Measurements from ENCODE around the gene XAGE1B. TPM values are rescaled to one million over a fixed set of nuclear protein-coding genes. Genes with fewer than 3 reads are reported as not detected.
"Not testable (repeated sequence)": the region's sequence is repeated elsewhere in the genome, so short reads cannot be mapped to it uniquely, and the experiment has no call there.

The XAGE1B gene
- not detected for polyA plus RNA-seq
- long read RNA-seq, donor 1 = 0 reads
- long read RNA-seq, donor 2 = 0 reads
- long read RNA-seq, donor 3 = 0 reads
- long read RNA-seq, donor 4 = 0 reads
- long read RNA-seq, donor 5 = 0 reads
- long read RNA-seq, donor 6 = 0 reads
- long read RNA-seq, donor 7 = 0 reads
- long read RNA-seq, donor 8 = 0 reads
- long read RNA-seq, donor 9 = 0 reads
- long read RNA-seq, donor 10 = 0 reads
- long read RNA-seq, donor 11 = 0 reads

- not testable (repeated sequence) for H3K27me3 ChIP-seq (ENCODE audit: control insufficient read depth, insufficient read depth, low read length); H3K36me3 ChIP-seq (ENCODE audit: control insufficient read depth, insufficient read depth, low read length); H3K9me3 ChIP-seq (ENCODE audit: control insufficient read depth, low read depth, low read length); H3K4me3 ChIP-seq (ENCODE audit: low read length); H3K27ac ChIP-seq (ENCODE audit: low read length); DNase-seq; H3K4me1 ChIP-seq (ENCODE audit: control insufficient read depth, insufficient read depth, low read length)
- WGBS (ENCODE audit: insufficient coverage, low lambda C conversion rate) = no CpG with 5 or more reads among the region's 18 CpGs
Observed at GRCh38 chrX:52516987-52517325, at the start of gene XAGE1B. Gene XAGE1B (minus strand): TSS chrX:52517063. CDS start chrX:52515527, 1,536 bp downstream.

GRCh38 chrX:52563105-52563504 is 46.2 kb upstream of the XAGE1B start:
- H3K9me3 ChIP-seq (ENCODE audit: control insufficient read depth, low read depth, low read length) = no peaks in the 10 kb centered on the region
- no CpG with 5 or more reads among the region's 10 CpGs for WGBS (ENCODE audit: insufficient coverage, low lambda C conversion rate)
- no peaks in the 10 kb centered on the region for H3K36me3 ChIP-seq (ENCODE audit: control insufficient read depth, insufficient read depth, low read length)
- DNase-seq = no peak
- no peaks in the 10 kb centered on the region for H3K27me3 ChIP-seq (ENCODE audit: control insufficient read depth, insufficient read depth, low read length)
- no peaks in the 10 kb centered on the region for H3K4me1 ChIP-seq (ENCODE audit: control insufficient read depth, insufficient read depth, low read length)
- no peak overlapping the region for H3K4me3 ChIP-seq (ENCODE audit: low read length)
- no peak overlapping the region for H3K27ac ChIP-seq (ENCODE audit: low read length)

- no peak overlapping the region for H3K27ac ChIP-seq (ENCODE audit: low read length)
- DNase-seq = no peak
- WGBS (ENCODE audit: insufficient coverage, low lambda C conversion rate) = no CpG with 5 or more reads among the region's 3 CpGs
- H3K36me3 ChIP-seq (ENCODE audit: control insufficient read depth, insufficient read depth, low read length) = no peaks in the 10 kb centered on the region
- H3K9me3 ChIP-seq (ENCODE audit: control insufficient read depth, low read depth, low read length) = no peaks in the 10 kb centered on the region
- no peaks in the 10 kb centered on the region for H3K4me1 ChIP-seq (ENCODE audit: control insufficient read depth, insufficient read depth, low read length)
- H3K4me3 ChIP-seq (ENCODE audit: low read length) = no peak overlapping the region
- H3K27me3 ChIP-seq (ENCODE audit: control insufficient read depth, insufficient read depth, low read length) = no peaks in the 10 kb centered on the region
Observed at GRCh38 chrX:52558140-52558539, 41.3 kb upstream of the XAGE1B start.

- DNase-seq = no peak
- WGBS (ENCODE audit: insufficient coverage, low lambda C conversion rate) = no CpG with 5 or more reads among the region's 1 CpG
Observed at GRCh38 chrX:52556741-52557140, 39.9 kb upstream of the XAGE1B start.

GRCh38 chrX:52553995-52554642 is 37.3 kb upstream of the XAGE1B start:
- H3K4me3 ChIP-seq (ENCODE audit: low read length) = no peak overlapping the region
- H3K9me3 ChIP-seq (ENCODE audit: control insufficient read depth, low read depth, low read length) = no peaks in the 10 kb centered on the region
- no peaks in the 10 kb centered on the region for H3K4me1 ChIP-seq (ENCODE audit: control insufficient read depth, insufficient read depth, low read length)
- H3K27me3 ChIP-seq (ENCODE audit: control insufficient read depth, insufficient read depth, low read length) = no peaks in the 10 kb centered on the region
- no peak for DNase-seq
- H3K27ac ChIP-seq (ENCODE audit: low read length) = no peak overlapping the region
- no peaks in the 10 kb centered on the region for H3K36me3 ChIP-seq (ENCODE audit: control insufficient read depth, insufficient read depth, low read length)

More at GRCh38 chrX:52556741-52557140, 39.9 kb upstream of the XAGE1B start:
- no peak overlapping the region for H3K4me3 ChIP-seq (ENCODE audit: low read length)
- no peaks in the 10 kb centered on the region for H3K9me3 ChIP-seq (ENCODE audit: control insufficient read depth, low read depth, low read length)
- no peaks in the 10 kb centered on the region for H3K4me1 ChIP-seq (ENCODE audit: control insufficient read depth, insufficient read depth, low read length)
- no peaks in the 10 kb centered on the region for H3K27me3 ChIP-seq (ENCODE audit: control insufficient read depth, insufficient read depth, low read length)
- no peaks in the 10 kb centered on the region for H3K36me3 ChIP-seq (ENCODE audit: control insufficient read depth, insufficient read depth, low read length)
- H3K27ac ChIP-seq (ENCODE audit: low read length) = no peak overlapping the region

- H3K4me3 ChIP-seq (ENCODE audit: low read length); H3K27me3 ChIP-seq (ENCODE audit: control insufficient read depth, insufficient read depth, low read length); H3K36me3 ChIP-seq (ENCODE audit: control insufficient read depth, insufficient read depth, low read length); H3K4me1 ChIP-seq (ENCODE audit: control insufficient read depth, insufficient read depth, low read length); H3K9me3 ChIP-seq (ENCODE audit: control insufficient read depth, low read depth, low read length); H3K27ac ChIP-seq (ENCODE audit: low read length); DNase-seq: not testable (repeated sequence)
- no CpG with 5 or more reads among the region's 3 CpGs for WGBS (ENCODE audit: insufficient coverage, low lambda C conversion rate)
Observed at GRCh38 chrX:52548769-52549168, 31.9 kb upstream of the XAGE1B start.

- H3K4me1 ChIP-seq (ENCODE audit: control insufficient read depth, insufficient read depth, low read length) = no peaks in the 10 kb centered on the region
- 100% methylated on average over 1 of the region's 21 CpGs for WGBS (ENCODE audit: insufficient coverage, low lambda C conversion rate)
Observed at GRCh38 chrX:52544147-52544840, 27.4 kb upstream of the XAGE1B start.

GRCh38 chrX:52542311-52542710 is 25.4 kb upstream of the XAGE1B start:
- WGBS (ENCODE audit: insufficient coverage, low lambda C conversion rate) = no CpG with 5 or more reads among the region's 6 CpGs
- DNase-seq = no peak
- Histone ChIP-seq H3K9me3 (ENCODE audit: control insufficient read depth, low read depth, low read length) (no peaks in the 10 kb centered on the region), H3K36me3 (ENCODE audit: control insufficient read depth, insufficient read depth, low read length) (no peaks in the 10 kb centered on the region), H3K4me1 (ENCODE audit: control insufficient read depth, insufficient read depth, low read length) (no peaks in the 10 kb centered on the region), H3K4me3 (ENCODE audit: low read length) (no peak overlapping the region), H3K27me3 (ENCODE audit: control insufficient read depth, insufficient read depth, low read length) (no peaks in the 10 kb centered on the region), H3K27ac (ENCODE audit: low read length) (no peak overlapping the region)

More at GRCh38 chrX:52544147-52544840, 27.4 kb upstream of the XAGE1B start:
- Histone ChIP-seq H3K27ac (ENCODE audit: low read length) (no peak overlapping the region), H3K4me3 (ENCODE audit: low read length) (no peak overlapping the region), H3K9me3 (ENCODE audit: control insufficient read depth, low read depth, low read length) (no peaks in the 10 kb centered on the region), H3K36me3 (ENCODE audit: control insufficient read depth, insufficient read depth, low read length) (no peaks in the 10 kb centered on the region), H3K27me3 (ENCODE audit: control insufficient read depth, insufficient read depth, low read length) (no peaks in the 10 kb centered on the region)
- no peak for DNase-seq

GRCh38 chrX:52541051-52541450 is 24.2 kb upstream of the XAGE1B start:
- not testable (repeated sequence) for H3K4me3 ChIP-seq (ENCODE audit: low read length); H3K27me3 ChIP-seq (ENCODE audit: control insufficient read depth, insufficient read depth, low read length); H3K4me1 ChIP-seq (ENCODE audit: control insufficient read depth, insufficient read depth, low read length); H3K27ac ChIP-seq (ENCODE audit: low read length); H3K36me3 ChIP-seq (ENCODE audit: control insufficient read depth, insufficient read depth, low read length); DNase-seq; H3K9me3 ChIP-seq (ENCODE audit: control insufficient read depth, low read depth, low read length)
- WGBS (ENCODE audit: insufficient coverage, low lambda C conversion rate) = no CpG with 5 or more reads among the region's 4 CpGs

GRCh38 chrX:52516110-52516986 is 515 bp downstream of the XAGE1B start:
- no CpG with 5 or more reads among the region's 27 CpGs for WGBS (ENCODE audit: insufficient coverage, low lambda C conversion rate)

More at GRCh38 chrX:52516110-52516986, 515 bp downstream of the XAGE1B start:
- H3K4me3 ChIP-seq (ENCODE audit: low read length); DNase-seq; H3K27me3 ChIP-seq (ENCODE audit: control insufficient read depth, insufficient read depth, low read length); H3K4me1 ChIP-seq (ENCODE audit: control insufficient read depth, insufficient read depth, low read length); H3K36me3 ChIP-seq (ENCODE audit: control insufficient read depth, insufficient read depth, low read length); H3K9me3 ChIP-seq (ENCODE audit: control insufficient read depth, low read depth, low read length); H3K27ac ChIP-seq (ENCODE audit: low read length): not testable (repeated sequence)
